Keratinocyte (primary cell): ENCODE results near the gene OR10P1. TPM values are rescaled to one million over a fixed set of nuclear protein-coding genes. Genes with fewer than 3 reads are reported as not detected.

Experiments used
- DNase-seq: peaks from one replicate; pipeline ENCODE4 v3.0.0-alpha.2; 2011; ENCODE audit warnings: low read depth, missing footprints, low spot score
- FAIRE-seq: peaks from 2 replicates; lab custom pipeline; 2011; peaks lifted over from hg19 to GRCh38; lab: Jason Lieb, UNC
- H2AFZ ChIP-seq: 2 replicates; pipeline ENCODE4 v1.6.0; 2012; ENCODE audit warnings: low read length, control low read depth, inconsistent platforms; ENCODE audit not compliant: control insufficient read depth
- H3K27ac ChIP-seq: 2 replicates; pipeline ENCODE4 v1.5.1; 2011; ENCODE audit warnings: low read length; ENCODE audit not compliant: control insufficient read depth, insufficient read depth
- H3K27me3 ChIP-seq: 3 replicates; pipeline ENCODE4 v1.6.0; 2011; ENCODE audit warnings: low read length; ENCODE audit not compliant: control insufficient read depth, insufficient read depth; ENCODE audit errors: extremely low read depth
- H3K36me3 ChIP-seq, 2 experiments: 2 replicates in 1 of 2; 3 replicates in 1 of 2; pipeline ENCODE4 v1.5.1; 2011; ENCODE audit warnings: low read length in 2 of 2, mild to moderate bottlenecking in 1 of 2; ENCODE audit not compliant: control insufficient read depth in 2 of 2, insufficient read depth in 2 of 2; ENCODE audit errors: extremely low read depth in 1 of 2
- H3K4me1 ChIP-seq: 3 replicates; pipeline ENCODE4 v1.5.1; 2011; ENCODE audit warnings: low read length; ENCODE audit not compliant: control insufficient read depth, insufficient read depth; ENCODE audit errors: extremely low read depth
- H3K4me2 ChIP-seq: 3 replicates; pipeline ENCODE4 v1.6.0; 2011; ENCODE audit warnings: low read depth, low read length; ENCODE audit not compliant: control insufficient read depth, insufficient read depth; ENCODE audit errors: extremely low read depth
- H3K4me3 ChIP-seq, 3 experiments: fragments of 200-600 bp in 1 of 3; sonication (generic) in 1 of 3; 2 replicates in 2 of 3; 3 replicates in 1 of 3; pipeline ENCODE4 v1.5.1; 2011 to 2016; ENCODE audit warnings: low read length in 3 of 3, mild to moderate bottlenecking in 3 of 3, control low read depth in 2 of 3, inconsistent platforms in 1 of 3, low read depth in 1 of 3, mixed read lengths in 1 of 3, mixed run types in 1 of 3, moderate library complexity in 1 of 3; ENCODE audit not compliant: control insufficient read depth in 2 of 3, insufficient read depth in 2 of 3; ENCODE audit errors: extremely low read depth in 1 of 3
- H3K79me2 ChIP-seq: 2 replicates; pipeline ENCODE4 v1.6.0; 2012; ENCODE audit warnings: low read length; ENCODE audit not compliant: control insufficient read depth, insufficient read depth
- H3K9ac ChIP-seq: 3 replicates; pipeline ENCODE4 v1.6.0; 2011; ENCODE audit warnings: low read length; ENCODE audit not compliant: control insufficient read depth, insufficient read depth; ENCODE audit errors: extremely low read depth
- H3K9me1 ChIP-seq: 3 replicates; pipeline ENCODE4 v1.6.0; 2011; ENCODE audit warnings: low read length; ENCODE audit not compliant: control insufficient read depth, insufficient read depth; ENCODE audit errors: extremely low read depth
- H3K9me3 ChIP-seq: 2 replicates; pipeline ENCODE4 v1.5.1; 2012; ENCODE audit warnings: low read depth, low read length; ENCODE audit not compliant: control insufficient read depth
- H4K20me1 ChIP-seq: 3 replicates; pipeline ENCODE4 v1.6.0; 2011; ENCODE audit warnings: low read length; ENCODE audit not compliant: control insufficient read depth, insufficient read depth; ENCODE audit errors: extremely low read depth
- CTCF ChIP-seq, 3 experiments: IDR thresholded peaks in 1 of 3; conservative IDR thresholded peaks in 1 of 3; optimal IDR thresholded peaks in 1 of 3; 2 replicates in 2 of 3; 3 replicates in 1 of 3; pipeline versions ENCODE3 to v1.5.1; 2011; ENCODE audit warnings: low read length in 3 of 3, mild to moderate bottlenecking in 3 of 3, moderate library complexity in 2 of 3, control low read depth in 1 of 3, inconsistent platforms in 1 of 3; ENCODE audit not compliant: insufficient read depth in 2 of 3; ENCODE audit errors: extremely low read depth in 1 of 3
- EZH2 ChIP-seq: IDR thresholded peaks from one replicate; pipeline ENCODE4 v1.6.1; 2012; ENCODE audit warnings: inconsistent platforms, mild to moderate bottlenecking, low read length, moderate library complexity
- dilution Hi-C: fragments of 300-500 bp; cut with MboI; formaldehyde crosslinking; loops from one replicate; pipeline ENCODE4 v1.7.0; 2020; ENCODE audit warnings: low sequenced_read_pairs; ENCODE audit not compliant: extremely low pct_ligation_motif_present
- polyA plus RNA-seq, 5 experiments: library from polyadenylated mRNA; depleted of rRNA in 3 of 5; stranded (reverse) in 3 of 5; stranded (forward) in 1 of 5; unstranded in 1 of 5; fragments of >200 nt; gene quantifications; 1 replicate in 1 of 5; 2 replicates in 3 of 5; 3 replicates in 1 of 5; pipeline versions ENCODE4 v1.2.1 to v1.2.3, GENCODE V29; 2011 to 2012; ENCODE audit warnings: missing spikeins in 2 of 5, low read depth in 1 of 5, low replicate concordance in 1 of 5

Gene OR10P1
- polyA plus RNA-seq, 1 donor (not counting 4 experiments of a cell fraction or from before 2014, with no cell fraction given): not detected

GRCh38 chr12:55642267-55642666, 5.6 kb downstream of the OR10P1 start:
- no peak overlapping the region for H3K4me3 ChIP-seq
- H3K9ac ChIP-seq: no peak overlapping the region
- no peaks in the 10 kb centered on the region for H3K9me1 ChIP-seq
- DNase-seq (no peak), FAIRE-seq (no peak)
- peaks cover 11% of the 10 kb centered on the region for H3K27me3 ChIP-seq
- H3K27ac ChIP-seq: no peak overlapping the region
- dilution Hi-C loops: no loop called here
- no peaks in the 10 kb centered on the region for H4K20me1 ChIP-seq
- H3K9me3 ChIP-seq: no peaks in the 10 kb centered on the region
- H3K4me1 ChIP-seq: no peaks in the 10 kb centered on the region
- H3K79me2 ChIP-seq: no peaks in the 10 kb centered on the region
- no peak overlapping the region for H2AFZ ChIP-seq
- no peak overlapping the region for H3K4me2 ChIP-seq
- H3K36me3 ChIP-seq: no peaks in the 10 kb centered on the region
- TF ChIP-seq EZH2: no peak
- TF ChIP-seq CTCF (optimal IDR thresholded peaks at IDR 0.05 in 1 of 3, IDR thresholded peaks at IDR 0.05 in 1 of 3, conservative IDR thresholded peaks at IDR 0.05 in 1 of 3; ENCODE audit: extremely low read depth in 1 of 3, insufficient read depth in 2 of 3, low read length in 3 of 3): no peak

- Histone ChIP-seq H3K4me1 (no peaks in the 10 kb centered on the region), H3K79me2 (no peaks in the 10 kb centered on the region), H3K9me3 (no peaks in the 10 kb centered on the region), H3K4me3 (no peak overlapping the region), H3K27me3 (peaks cover 11% of the 10 kb centered on the region), H4K20me1 (no peaks in the 10 kb centered on the region), H3K27ac (no peak overlapping the region), H3K9me1 (no peaks in the 10 kb centered on the region), H3K36me3 (no peaks in the 10 kb centered on the region), H3K9ac (no peak overlapping the region), H3K4me2 (no peak overlapping the region), H2AFZ (no peak overlapping the region)
- DNase-seq (no peak), FAIRE-seq (no peak)
- no peak for TF ChIP-seq EZH2
- TF ChIP-seq CTCF (optimal IDR thresholded peaks at IDR 0.05 in 1 of 3, IDR thresholded peaks at IDR 0.05 in 1 of 3, conservative IDR thresholded peaks at IDR 0.05 in 1 of 3; ENCODE audit: extremely low read depth in 1 of 3, insufficient read depth in 2 of 3, low read length in 3 of 3): no peak
- dilution Hi-C loops: no loop called here
These were observed 6.0 kb downstream of the OR10P1 start for GRCh38 chr12:55642669-55643068.
